ENCODE data around the gene CACNA1I.

Gene CACNA1I

GRCh38 chr22:39556970-39557841 is 13.3 kb upstream of the CACNA1I start:
- peak; percentile 66 for DNase-seq (ENCODE audit: extremely low spot score)
- POLR2A ChIA-PET: interaction anchor here (0.8 kb wide), 1 partner anchor 486 kb away, joined by 3 read pairs; no protein-coding TSS in a partner anchor
- CTCF ChIA-PET: interaction anchor here (1.1 to 1.2 kb wide), 2 partner anchors 467 to 480 kb away, joined by 8 read pairs; no protein-coding TSS in a partner anchor
- no peak for TF ChIP-seq ELF4 (IDR thresholded peaks at IDR 0.05)
- no peak for TF ChIP-seq SP1 (IDR thresholded peaks at IDR 0.05)
- no peak for TF ChIP-seq ZNF384 (IDR thresholded peaks at IDR 0.05)
- TF ChIP-seq FOXM1 (IDR thresholded peaks at IDR 0.05; ENCODE audit: borderline replicate concordance): 0 out of 2 replicates have a peak, but pooled peaks have one; percentile 16
- no peak for TF ChIP-seq FOXK2 (IDR thresholded peaks at IDR 0.05)
- TF ChIP-seq CTBP1 (IDR thresholded peaks at IDR 0.05; ENCODE audit: borderline replicate concordance): no peak
- TF ChIP-seq NFRKB (IDR thresholded peaks at IDR 0.05): no peak
- TF ChIP-seq BHLHE40 (IDR thresholded peaks at IDR 0.05; ENCODE audit: borderline replicate concordance): no peak

GRCh38 chr22:39558254-39558727 is 12.3 kb upstream of the CACNA1I start:
- CTCF ChIA-PET: interaction anchor here (0.6 to 1.0 kb wide), 3 partner anchors 8 to 478 kb away, joined by 3 read pairs; no protein-coding TSS in a partner anchor
- no peak for TF ChIP-seq FOXM1 (IDR thresholded peaks at IDR 0.05; ENCODE audit: borderline replicate concordance)
- TF ChIP-seq CTBP1 (IDR thresholded peaks at IDR 0.05; ENCODE audit: borderline replicate concordance): no peak
- no peak for DNase-seq (ENCODE audit: extremely low spot score)
- POLR2A ChIA-PET: no interaction called here

DNA sequence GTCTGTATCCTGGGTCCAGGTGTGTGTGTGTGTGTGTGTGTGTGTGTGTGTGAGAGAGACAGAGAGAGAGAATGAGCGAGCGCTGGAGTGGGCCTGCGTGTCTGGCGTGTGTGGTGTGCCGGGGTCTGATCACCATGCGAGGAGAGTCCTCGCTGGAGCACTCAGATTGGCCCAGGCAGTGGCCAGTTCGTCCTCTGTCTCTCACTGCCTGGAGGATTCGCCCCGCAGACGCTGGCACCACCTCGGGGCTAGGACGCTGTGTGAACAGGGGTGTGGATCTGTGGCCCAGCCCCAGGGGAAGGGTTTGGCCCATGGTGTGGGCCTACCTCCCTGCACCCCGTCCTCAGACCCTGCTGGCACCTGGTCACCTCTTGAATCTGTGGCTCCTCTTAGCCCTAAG is 11.6 kb upstream of the CACNA1I start:
- POLR2A ChIA-PET: no interaction called here

DNA sequence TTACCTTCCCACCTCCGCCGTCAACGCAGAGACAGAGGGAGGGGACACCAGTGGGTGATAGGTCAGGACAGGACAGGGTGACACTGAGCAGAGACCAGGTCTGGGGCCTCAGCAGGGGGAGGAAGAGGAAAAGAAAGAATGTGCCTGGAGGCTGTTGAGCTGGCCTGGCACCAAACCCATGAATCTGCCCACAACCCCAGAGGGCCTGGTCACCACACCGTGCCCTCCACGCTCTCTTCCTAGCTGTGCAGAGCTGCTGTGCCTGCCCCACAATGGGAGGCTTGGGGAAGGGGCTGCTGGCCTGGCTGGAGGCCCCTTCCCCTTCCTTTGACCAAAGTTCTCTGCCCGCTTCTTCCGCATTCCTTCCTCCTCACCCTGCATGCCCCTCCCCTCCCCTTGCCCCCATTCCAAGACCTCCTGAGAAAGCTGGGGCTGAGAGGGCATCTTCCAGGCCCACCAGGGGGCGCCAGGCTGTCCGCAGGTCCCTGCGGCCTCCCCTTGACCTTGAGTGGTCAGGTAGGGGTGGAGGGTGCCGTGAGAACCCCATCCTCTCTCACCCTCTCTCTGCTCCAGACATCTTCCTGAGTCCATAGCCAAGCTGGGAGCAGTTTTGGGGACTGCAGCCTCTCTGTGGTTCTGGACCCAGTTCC is 11.0 kb upstream of the CACNA1I start:
- DNase-seq (ENCODE audit: extremely low spot score): peak; percentile 51
- TF ChIP-seq TARDBP (IDR thresholded peaks at IDR 0.05): no peak
- TF ChIP-seq HDGF (IDR thresholded peaks at IDR 0.05; ENCODE audit: borderline replicate concordance): no peak
- TF ChIP-seq ARNT (IDR thresholded peaks at IDR 0.05): no peak
- no peak for TF ChIP-seq FOXM1 (IDR thresholded peaks at IDR 0.05; ENCODE audit: borderline replicate concordance)
- no peak for TF ChIP-seq PKNOX1 (IDR thresholded peaks at IDR 0.05)
- TF ChIP-seq ELF4 (IDR thresholded peaks at IDR 0.05): no peak
- TF ChIP-seq LEF1 (IDR thresholded peaks at IDR 0.05; ENCODE audit: borderline replicate concordance): no peak
- CTCF ChIA-PET: interaction anchor here (0.6 to 1.5 kb wide), 5 partner anchors 9 to 191 kb away, joined by 3 to 5 read pairs (median 3); no protein-coding TSS in a partner anchor
- POLR2A ChIA-PET: interaction anchor here (1.0 kb wide), 1 partner anchor 40 kb away, joined by 3 read pairs; the partner anchor contains the start of gene ATF4

More for the DNA sequence above, 11.6 kb upstream of the CACNA1I start:
- CTCF ChIA-PET: interaction anchor here (0.6 to 1.2 kb wide), 5 partner anchors 9 to 478 kb away, joined by 3 read pairs; no protein-coding TSS in a partner anchor
- TF ChIP-seq TARDBP (IDR thresholded peaks at IDR 0.05) (no peak), ARNT (IDR thresholded peaks at IDR 0.05) (no peak), ELF4 (IDR thresholded peaks at IDR 0.05) (no peak), BHLHE40 (IDR thresholded peaks at IDR 0.05; ENCODE audit: borderline replicate concordance) (no peak), FOXM1 (IDR thresholded peaks at IDR 0.05; ENCODE audit: borderline replicate concordance) (no peak), NFRKB (IDR thresholded peaks at IDR 0.05) (no peak), CTBP1 (IDR thresholded peaks at IDR 0.05; ENCODE audit: borderline replicate concordance) (no peak), FOXK2 (IDR thresholded peaks at IDR 0.05) (no peak), LEF1 (IDR thresholded peaks at IDR 0.05; ENCODE audit: borderline replicate concordance) (no peak), HDGF (IDR thresholded peaks at IDR 0.05; ENCODE audit: borderline replicate concordance) (no peak), PKNOX1 (IDR thresholded peaks at IDR 0.05) (no peak), L3MBTL2 (conservative IDR thresholded peaks at IDR 0.05) (no peak)
- no peak for DNase-seq (ENCODE audit: extremely low spot score)

- no peak for DNase-seq (ENCODE audit: extremely low spot score)
- TF ChIP-seq SP1 (IDR thresholded peaks at IDR 0.05) (no peak), ELF4 (IDR thresholded peaks at IDR 0.05) (no peak), FOXK2 (IDR thresholded peaks at IDR 0.05) (no peak), TARDBP (IDR thresholded peaks at IDR 0.05) (no peak), L3MBTL2 (conservative IDR thresholded peaks at IDR 0.05) (no peak), ARNT (IDR thresholded peaks at IDR 0.05) (no peak), FOXM1 (IDR thresholded peaks at IDR 0.05; ENCODE audit: borderline replicate concordance) (no peak), SUZ12 (IDR thresholded peaks at IDR 0.05) (no peak), HDGF (IDR thresholded peaks at IDR 0.05; ENCODE audit: borderline replicate concordance) (no peak), CTBP1 (IDR thresholded peaks at IDR 0.05; ENCODE audit: borderline replicate concordance) (no peak), LEF1 (IDR thresholded peaks at IDR 0.05; ENCODE audit: borderline replicate concordance) (no peak), NFRKB (IDR thresholded peaks at IDR 0.05) (no peak), BHLHE40 (IDR thresholded peaks at IDR 0.05; ENCODE audit: borderline replicate concordance) (no peak), FOXA1 (IDR thresholded peaks at IDR 0.05) (no peak), PKNOX1 (IDR thresholded peaks at IDR 0.05) (no peak), ZNF384 (IDR thresholded peaks at IDR 0.05) (no peak)
- POLR2A ChIA-PET: interaction anchor here (1.0 kb wide), 1 partner anchor 40 kb away, joined by 3 read pairs; the partner anchor contains the start of gene ATF4
These were observed 10.4 kb upstream of the CACNA1I start for GRCh38 chr22:39560127-39560526.

More at GRCh38 chr22:39560127-39560526, 10.4 kb upstream of the CACNA1I start:
- CTCF ChIA-PET: interaction anchor here (0.6 to 1.5 kb wide), 5 partner anchors 10 to 190 kb away, joined by 3 to 5 read pairs (median 3); no protein-coding TSS in a partner anchor
